ENCODE results near the gene SMTNL1. TPM values are rescaled to one million over a fixed set of nuclear protein-coding genes. Genes with fewer than 3 reads are reported as not detected.

Gene SMTNL1
- total RNA-seq, 1 donor from 2014 or later = not detected

- Mint-ChIP-seq H3K36me3 (ENCODE audit: low read depth) (no peaks in the 10 kb centered on the region), H3K4me1 (ENCODE audit: low read depth) (peaks cover 7% of the 10 kb centered on the region), H3K27ac (ENCODE audit: unreplicated experiment) (no peak overlapping the region), H3K9me3 (ENCODE audit: low read depth) (no peaks in the 10 kb centered on the region), H3K27me3 (ENCODE audit: low read depth) (peaks cover 12% of the 10 kb centered on the region), H3K4me3 (ENCODE audit: unreplicated experiment) (no peak overlapping the region)
- DNase-seq (ENCODE audit: low spot score) = no peak
- TF ChIP-seq, protein P1, sequence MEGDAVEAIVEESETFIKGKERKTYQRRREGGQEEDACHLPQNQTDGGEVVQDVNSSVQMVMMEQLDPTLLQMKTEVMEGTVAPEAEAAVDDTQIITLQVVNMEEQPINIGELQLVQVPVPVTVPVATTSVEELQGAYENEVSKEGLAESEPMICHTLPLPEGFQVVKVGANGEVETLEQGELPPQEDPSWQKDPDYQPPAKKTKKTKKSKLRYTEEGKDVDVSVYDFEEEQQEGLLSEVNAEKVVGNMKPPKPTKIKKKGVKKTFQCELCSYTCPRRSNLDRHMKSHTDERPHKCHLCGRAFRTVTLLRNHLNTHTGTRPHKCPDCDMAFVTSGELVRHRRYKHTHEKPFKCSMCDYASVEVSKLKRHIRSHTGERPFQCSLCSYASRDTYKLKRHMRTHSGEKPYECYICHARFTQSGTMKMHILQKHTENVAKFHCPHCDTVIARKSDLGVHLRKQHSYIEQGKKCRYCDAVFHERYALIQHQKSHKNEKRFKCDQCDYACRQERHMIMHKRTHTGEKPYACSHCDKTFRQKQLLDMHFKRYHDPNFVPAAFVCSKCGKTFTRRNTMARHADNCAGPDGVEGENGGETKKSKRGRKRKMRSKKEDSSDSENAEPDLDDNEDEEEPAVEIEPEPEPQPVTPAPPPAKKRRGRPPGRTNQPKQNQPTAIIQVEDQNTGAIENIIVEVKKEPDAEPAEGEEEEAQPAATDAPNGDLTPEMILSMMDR (IDR thresholded peaks at IDR 0.05) = no peak
Measured at GRCh38 chr11:57596266-57596885, 59.0 kb downstream of the SMTNL1 start.

DNA sequence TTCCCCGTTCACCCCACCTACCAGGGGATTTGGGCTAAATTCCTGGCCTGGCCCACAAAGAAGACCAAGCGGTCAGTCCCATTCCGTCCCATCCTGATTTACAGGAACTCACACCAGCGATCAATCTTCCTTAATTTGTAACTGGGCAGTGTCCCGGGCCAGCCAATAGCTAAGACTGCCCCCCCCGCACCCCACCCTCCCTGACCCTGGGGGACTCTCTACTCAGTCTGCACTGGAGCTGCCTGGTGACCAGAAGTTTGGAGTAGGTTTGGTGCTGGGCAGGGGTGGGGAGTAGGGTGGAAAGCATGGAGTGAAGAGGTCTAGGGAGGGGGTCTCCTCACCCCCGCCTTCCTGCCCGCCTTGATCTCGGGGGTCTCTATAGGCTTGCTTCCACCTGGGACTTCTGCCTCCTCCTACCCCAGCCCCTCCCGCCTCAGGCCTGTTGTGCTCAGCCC, 60.1 kb downstream of the SMTNL1 start, which contains the start of gene SERPING1:
Gene SERPING1, plus strand, starts transcription at position 225 of the 455 bp plus-strand sequence. CDS start 586 bp downstream, outside the sequence.
- peaks cover 7% of the 10 kb centered on the region for H3K4me1 Mint-ChIP-seq (ENCODE audit: low read depth)

DNA sequence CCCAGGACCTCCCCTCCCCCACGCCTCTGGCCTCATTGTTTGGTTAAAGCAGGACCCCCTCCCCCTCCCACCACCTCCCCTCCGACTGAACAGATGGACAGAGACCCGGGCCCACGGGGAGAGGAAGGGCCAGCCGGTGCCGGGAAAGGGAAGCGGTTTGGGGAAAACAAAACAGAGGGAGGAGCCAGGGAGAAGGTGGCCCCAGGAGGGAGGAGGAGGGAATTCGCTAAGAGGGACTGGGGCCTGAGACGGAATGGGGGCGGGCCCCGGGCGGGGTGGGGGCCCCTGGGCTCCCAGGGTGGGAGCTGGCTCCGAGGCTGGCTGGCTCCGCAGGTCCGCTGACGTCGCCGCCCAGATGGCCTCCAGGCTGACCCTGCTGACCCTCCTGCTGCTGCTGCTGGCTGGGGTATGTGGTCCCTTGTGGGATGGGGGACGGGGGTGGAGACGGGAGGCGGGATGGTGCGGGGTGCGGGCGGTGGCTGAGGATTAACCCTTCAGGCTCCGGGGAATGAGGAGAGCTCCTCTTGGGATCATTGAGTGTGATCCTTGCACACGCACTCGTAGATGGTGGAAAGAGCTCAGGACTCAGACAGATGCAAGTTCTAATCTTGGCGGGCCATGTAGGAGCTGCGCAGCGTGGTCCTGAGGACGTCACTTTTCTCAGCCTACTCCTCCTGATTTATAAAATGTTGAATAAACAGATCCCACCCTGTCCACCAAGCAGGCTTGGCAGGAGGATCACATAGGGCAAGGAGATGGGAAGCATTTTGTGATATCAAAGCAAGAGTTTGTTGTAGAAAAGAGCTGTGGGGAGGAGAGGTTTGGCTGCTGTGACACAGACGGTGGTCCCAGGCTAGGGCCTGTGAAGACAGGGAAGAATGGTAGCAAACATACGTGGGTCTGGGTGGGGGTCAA, 60.8 kb downstream of the SMTNL1 start:
- DNase-seq (ENCODE audit: low spot score) = no peak
- H3K4me1 Mint-ChIP-seq (ENCODE audit: low read depth) = peaks cover 7% of the 10 kb centered on the region

More for the DNA sequence above, 60.1 kb downstream of the SMTNL1 start, which contains the start of gene SERPING1:
- TF ChIP-seq, protein P1 (IDR thresholded peaks at IDR 0.05) = no peak
- H3K36me3 Mint-ChIP-seq (ENCODE audit: low read depth) = no peaks in the 10 kb centered on the region
- peak within 1 kb of the TSS; percentile 3 for H3K27ac Mint-ChIP-seq (ENCODE audit: unreplicated experiment)
- no peaks in the 10 kb centered on the region for H3K9me3 Mint-ChIP-seq (ENCODE audit: low read depth)
- DNase-seq (ENCODE audit: low spot score) = no peak
- H3K27me3 Mint-ChIP-seq (ENCODE audit: low read depth) = peaks cover 12% of the 10 kb centered on the region
- peak within 1 kb of the TSS; percentile 64 for H3K4me3 Mint-ChIP-seq (ENCODE audit: unreplicated experiment)

DNA sequence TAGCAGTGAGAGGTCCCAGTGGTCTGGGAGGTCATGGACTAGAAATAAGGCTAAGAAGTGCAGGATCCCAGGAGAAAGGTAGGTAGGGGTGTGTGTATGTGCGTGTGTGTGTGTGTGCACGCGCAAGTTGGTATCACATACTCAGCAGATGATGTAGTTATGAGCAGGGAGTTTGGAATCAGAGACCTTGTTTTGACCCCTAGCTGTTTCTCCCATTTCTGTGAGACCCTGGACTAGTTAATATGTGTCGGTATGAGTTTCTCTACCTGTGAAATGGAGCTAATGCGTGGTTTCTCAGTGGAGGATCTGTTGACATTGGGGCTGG, 61.4 kb downstream of the SMTNL1 start:
- TF ChIP-seq, protein P1 (IDR thresholded peaks at IDR 0.05) = no peak
- no peak for DNase-seq (ENCODE audit: low spot score)
- Mint-ChIP-seq H3K4me3 (ENCODE audit: unreplicated experiment) (peak overlapping the region; percentile 10), H3K27ac (ENCODE audit: unreplicated experiment) (no peak overlapping the region), H3K9me3 (ENCODE audit: low read depth) (no peaks in the 10 kb centered on the region), H3K27me3 (ENCODE audit: low read depth) (peaks cover 11% of the 10 kb centered on the region), H3K4me1 (ENCODE audit: low read depth) (peaks cover 7% of the 10 kb centered on the region), H3K36me3 (ENCODE audit: low read depth) (no peaks in the 10 kb centered on the region)

More for the DNA sequence above, 60.8 kb downstream of the SMTNL1 start:
- Mint-ChIP-seq H3K9me3 (ENCODE audit: low read depth) (no peaks in the 10 kb centered on the region), H3K27me3 (ENCODE audit: low read depth) (peaks cover 12% of the 10 kb centered on the region), H3K4me3 (ENCODE audit: unreplicated experiment) (peak overlapping the region; percentile 64), H3K27ac (ENCODE audit: unreplicated experiment) (peak overlapping the region; percentile 3), H3K36me3 (ENCODE audit: low read depth) (no peaks in the 10 kb centered on the region)
- TF ChIP-seq, protein P1 (IDR thresholded peaks at IDR 0.05) = no peak

DNA sequence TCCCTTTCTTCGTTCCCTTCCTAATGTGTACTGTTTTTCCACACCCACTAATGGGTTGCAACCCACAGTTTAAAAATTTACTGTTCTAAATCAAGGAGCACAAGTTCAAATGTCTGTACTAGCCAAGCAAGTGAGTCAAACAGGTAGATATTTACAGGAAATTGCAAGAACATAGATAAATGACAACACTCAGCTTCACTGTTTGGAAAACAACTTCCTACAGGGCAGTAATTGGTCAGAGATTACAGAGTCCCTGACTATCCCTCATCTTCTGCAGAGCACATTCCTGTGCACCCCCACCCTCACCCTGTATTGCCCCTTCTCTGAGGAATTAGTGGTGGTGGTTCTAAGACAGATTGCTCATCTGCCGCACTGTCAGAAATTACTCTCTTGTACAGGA, 62.0 kb downstream of the SMTNL1 start:
- no peaks in the 10 kb centered on the region for H3K9me3 Mint-ChIP-seq (ENCODE audit: low read depth)
- DNase-seq (ENCODE audit: low spot score) = no peak
- H3K27me3 Mint-ChIP-seq (ENCODE audit: low read depth) = peaks cover 7% of the 10 kb centered on the region
- no peak overlapping the region for H3K27ac Mint-ChIP-seq (ENCODE audit: unreplicated experiment)
- TF ChIP-seq, protein P1 (IDR thresholded peaks at IDR 0.05) = no peak
- H3K36me3 Mint-ChIP-seq (ENCODE audit: low read depth) = no peaks in the 10 kb centered on the region
- H3K4me3 Mint-ChIP-seq (ENCODE audit: unreplicated experiment) = no peak overlapping the region
- peaks cover 7% of the 10 kb centered on the region for H3K4me1 Mint-ChIP-seq (ENCODE audit: low read depth)

Data from chondrocyte (in vitro differentiated cells).